Ovary (tissue), 3 donors: ENCODE data around the gene ARAP1.

Experiments used
- EP300 ChIP-seq: sonication (generic); formaldehyde crosslinking; IDR thresholded peaks from one replicate; pipeline ENCODE4 v1.6.1; 2017; ENCODE audit warnings: antibody characterized with exemption
- POLR2A ChIP-seq: fragments of 450-650 bp; IDR thresholded peaks from one replicate; pipeline ENCODE4 v1.6.1; 2017; ENCODE audit warnings: antibody characterized with exemption, mild to moderate bottlenecking, moderate library complexity
- TF ChIP-seq, protein P1 (sequence below), 3 donors: fragments of 450-650 bp in 2 of 3; fragments of 200-600 bp in 1 of 3; IDR thresholded peaks; one replicate each; pipeline versions ENCODE4 v1.5.1 to v1.8.0; 2016 to 2022; ENCODE audit warnings: antibody characterized with exemption in 3 of 3, mild to moderate bottlenecking in 1 of 3
- donor health status: DM: no; HTN: no; CAD: no.

DNA sequence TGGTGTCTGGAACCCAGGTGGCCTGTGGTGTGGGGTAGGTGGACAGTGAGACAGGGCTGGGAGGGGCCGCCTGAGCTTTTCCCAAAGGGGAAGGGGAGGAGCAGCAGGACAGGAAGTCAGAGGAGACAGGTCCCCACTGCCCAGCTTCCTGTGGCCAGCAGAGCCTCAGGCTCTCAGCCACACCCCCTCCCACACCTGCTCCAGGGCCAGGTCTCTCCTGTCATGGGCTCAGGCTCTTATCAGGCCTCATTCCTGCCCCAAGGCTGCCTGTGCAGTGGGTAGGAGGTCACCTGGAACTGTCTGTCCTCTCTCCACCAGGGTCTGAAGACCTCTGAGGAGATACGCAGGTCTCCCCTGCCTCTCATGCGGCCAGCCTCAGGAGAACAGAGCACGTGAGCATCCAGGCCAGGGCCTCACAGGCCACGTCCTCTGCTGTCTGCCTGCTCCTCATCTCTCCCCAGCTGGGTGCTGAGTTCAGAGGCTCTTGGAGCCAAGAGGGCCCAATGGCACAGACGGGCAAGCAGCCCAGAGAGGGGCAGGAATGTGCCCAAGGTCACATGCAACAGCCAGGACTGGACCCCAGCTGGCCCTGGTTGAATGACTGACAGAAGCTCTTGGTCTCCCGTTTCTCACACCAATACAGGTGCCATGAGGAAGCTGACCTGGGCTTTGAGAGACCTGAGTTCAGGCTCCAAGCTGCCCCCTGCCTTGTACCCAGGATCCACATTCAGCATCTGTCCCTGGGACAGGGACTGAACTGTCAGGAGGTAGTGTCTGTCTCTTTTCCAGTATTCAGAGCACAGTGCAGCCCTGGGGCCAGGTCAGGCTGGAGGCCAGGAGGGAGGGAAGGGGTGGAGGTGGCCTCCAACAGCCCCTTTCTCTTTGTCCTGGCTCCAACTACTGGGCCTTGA lies 24.9 kb upstream of the ARAP1 start:
- TF ChIP-seq, protein P1, sequence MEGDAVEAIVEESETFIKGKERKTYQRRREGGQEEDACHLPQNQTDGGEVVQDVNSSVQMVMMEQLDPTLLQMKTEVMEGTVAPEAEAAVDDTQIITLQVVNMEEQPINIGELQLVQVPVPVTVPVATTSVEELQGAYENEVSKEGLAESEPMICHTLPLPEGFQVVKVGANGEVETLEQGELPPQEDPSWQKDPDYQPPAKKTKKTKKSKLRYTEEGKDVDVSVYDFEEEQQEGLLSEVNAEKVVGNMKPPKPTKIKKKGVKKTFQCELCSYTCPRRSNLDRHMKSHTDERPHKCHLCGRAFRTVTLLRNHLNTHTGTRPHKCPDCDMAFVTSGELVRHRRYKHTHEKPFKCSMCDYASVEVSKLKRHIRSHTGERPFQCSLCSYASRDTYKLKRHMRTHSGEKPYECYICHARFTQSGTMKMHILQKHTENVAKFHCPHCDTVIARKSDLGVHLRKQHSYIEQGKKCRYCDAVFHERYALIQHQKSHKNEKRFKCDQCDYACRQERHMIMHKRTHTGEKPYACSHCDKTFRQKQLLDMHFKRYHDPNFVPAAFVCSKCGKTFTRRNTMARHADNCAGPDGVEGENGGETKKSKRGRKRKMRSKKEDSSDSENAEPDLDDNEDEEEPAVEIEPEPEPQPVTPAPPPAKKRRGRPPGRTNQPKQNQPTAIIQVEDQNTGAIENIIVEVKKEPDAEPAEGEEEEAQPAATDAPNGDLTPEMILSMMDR (IDR thresholded peaks at IDR 0.05) = no peak
- TF ChIP-seq POLR2A (no peak), EP300 (no peak)
